K562 (cell line): ENCODE results near the gene MACF1. TPM values are rescaled to one million over a fixed set of nuclear protein-coding genes. Genes with fewer than 3 reads are reported as not detected.

Experiments used
- ARNT ChIP-seq, 2 experiments: fragments of 450-650 bp; IDR thresholded peaks; 2 replicates each; pipeline ENCODE4 v1.6.1; 2016; ENCODE audit warnings: mild to moderate bottlenecking in 1 of 2
- ATF6 ChIP-seq: sonication (generic); formaldehyde crosslinking; IDR thresholded peaks from 2 replicates; pipeline ENCODE4 v1.4.0; 2020; ENCODE audit warnings: mild to moderate bottlenecking, missing genetic modification reagents
- BRCA1 ChIP-seq, 2 experiments: fragments of 450-650 bp in 1 of 2; sonication (generic) in 1 of 2; formaldehyde crosslinking in 1 of 2; IDR thresholded peaks; 2 replicates each; pipeline versions ENCODE4 v1.5.0 to v1.6.1; 2017 to 2020; ENCODE audit warnings: mild to moderate bottlenecking in 1 of 2, missing genetic modification reagents in 1 of 2
- BRF1 ChIP-seq: IDR thresholded peaks from 3 replicates; pipeline ENCODE4 v1.6.1; 2011; ENCODE audit warnings: borderline replicate concordance, mild to moderate bottlenecking; ENCODE audit not compliant: insufficient read length; ENCODE audit errors: extremely low read depth
- CXXC5 ChIP-seq: fragments of 250-450 bp; sonication (Bioruptor Pico); IDR thresholded peaks from 2 replicates; pipeline ENCODE4 v1.8.0; 2022; ENCODE audit warnings: inconsistent platforms, mild to moderate bottlenecking, moderate library complexity
- DMBX1 ChIP-seq: fragments of 250-450 bp; sonication (Bioruptor Pico); IDR thresholded peaks from 2 replicates; pipeline ENCODE4 v1.8.0; 2022; ENCODE audit warnings: inconsistent platforms, mild to moderate bottlenecking, moderate library complexity, borderline replicate concordance
- ELK3 ChIP-seq: fragments of 450-650 bp; formaldehyde crosslinking; IDR thresholded peaks from 2 replicates; pipeline ENCODE4 v1.4.0; 2020; ENCODE audit warnings: mild to moderate bottlenecking
- GATAD2B ChIP-seq: fragments of 450-650 bp; IDR thresholded peaks from 2 replicates; pipeline ENCODE4 v1.6.1; 2017; ENCODE audit warnings: mild to moderate bottlenecking, borderline replicate concordance
- GTF2E2 ChIP-seq: fragments of 200-800 bp; sonication (Bioruptor generic); IDR thresholded peaks from 2 replicates; pipeline ENCODE4 v1.6.1; 2016; ENCODE audit warnings: missing genetic modification characterization, missing compliant biosample characterization
- HDAC3 ChIP-seq: fragments of 450-650 bp; IDR thresholded peaks from 2 replicates; pipeline ENCODE4 v1.6.1; 2018; ENCODE audit warnings: borderline replicate concordance, mild to moderate bottlenecking, moderate library complexity; ENCODE audit not compliant: partially characterized antibody
- HNRNPUL1 ChIP-seq: fragments of 200-400 bp; formaldehyde crosslinking; IDR thresholded peaks from 2 replicates; pipeline ENCODE4 v1.6.1; 2017; ENCODE audit warnings: low read length
- KDM1A ChIP-seq, 2 experiments: fragments of 450-650 bp; IDR thresholded peaks; 2 replicates each; pipeline ENCODE4 v1.6.1; 2016; ENCODE audit warnings: mild to moderate bottlenecking in 2 of 2
- LEF1 ChIP-seq: fragments of 450-650 bp; IDR thresholded peaks from 2 replicates; pipeline ENCODE4 v1.6.1; 2016; ENCODE audit warnings: mild to moderate bottlenecking
- MAX ChIP-seq: sonication (generic); formaldehyde crosslinking; IDR thresholded peaks from 2 replicates; pipeline ENCODE4 v1.9.0; 2022; ENCODE audit warnings: mild to moderate bottlenecking, missing genetic modification reagents
- NCOA6 ChIP-seq: fragments of 450-650 bp; IDR thresholded peaks from 2 replicates; pipeline ENCODE4 v1.6.1; 2017; ENCODE audit warnings: mild to moderate bottlenecking
- NCOR1 ChIP-seq: fragments of 450-650 bp; IDR thresholded peaks from 2 replicates; pipeline ENCODE4 v1.6.1; 2016; ENCODE audit warnings: mild to moderate bottlenecking, moderate library complexity
- NEUROD1 ChIP-seq: fragments of 150-350 bp; IDR thresholded peaks from 2 replicates; pipeline ENCODE4 v1.6.1; 2014; ENCODE audit warnings: borderline replicate concordance, low read length, low read depth; ENCODE audit not compliant: partially characterized antibody
- NFE2L1 ChIP-seq: fragments of 450-650 bp; IDR thresholded peaks from 2 replicates; pipeline ENCODE4 v1.6.1; 2016; ENCODE audit warnings: missing genetic modification characterization, low read depth, mild to moderate bottlenecking, missing compliant biosample characterization, moderate library complexity, borderline replicate concordance
- NR2C2 ChIP-seq, 2 experiments: fragments of 200-800 bp in 1 of 2; sonication (Bioruptor generic) in 1 of 2; sonication (generic) in 1 of 2; formaldehyde crosslinking in 1 of 2; IDR thresholded peaks; 2 replicates each; pipeline versions ENCODE4 v1.6.1 to v1.8.0; 2016 to 2022; ENCODE audit warnings: mild to moderate bottlenecking in 1 of 2, missing compliant biosample characterization in 1 of 2, missing genetic modification characterization in 1 of 2, missing genetic modification reagents in 1 of 2
- SMARCA5 ChIP-seq: fragments of 450-650 bp; IDR thresholded peaks from 2 replicates; pipeline ENCODE4 v1.6.1; 2016
- SOX6 ChIP-seq: fragments of 450-650 bp; IDR thresholded peaks from 2 replicates; pipeline ENCODE4 v1.6.1; 2014; ENCODE audit warnings: mild to moderate bottlenecking
- SREBF1 ChIP-seq: fragments of 150-350 bp; IDR thresholded peaks from 2 replicates; pipeline ENCODE4 v1.6.1; 2014; ENCODE audit warnings: antibody characterized with exemption, low read depth, low read length, borderline replicate concordance
- TEAD4 ChIP-seq, 2 experiments: sonication (generic) in 1 of 2; formaldehyde crosslinking in 1 of 2; IDR thresholded peaks; 2 replicates each; pipeline versions ENCODE4 v1.6.1 to v1.8.0; 2012 to 2022; ENCODE audit warnings: borderline replicate concordance in 1 of 2, inconsistent platforms in 1 of 2, low read length in 1 of 2, mild to moderate bottlenecking in 1 of 2, missing genetic modification reagents in 1 of 2
- ZNF766 ChIP-seq: fragments of 200-800 bp; sonication (Bioruptor generic); conservative IDR thresholded peaks from 2 replicates; pipeline ENCODE4 v1.6.1; 2016; ENCODE audit warnings: missing genetic modification characterization, missing compliant biosample characterization
- polyA plus RNA-seq, 8 experiments: library from polyadenylated mRNA; depleted of rRNA in 4 of 8; stranded (reverse) in 5 of 8; unstranded in 3 of 8; fragments of >200 nt; fragmentation: Nextera tagmentation in 2 of 8; fragmentation: Illumina TruSeq in 1 of 8; extraction: Ambion mirVana in 2 of 8; extraction: Trizol in 1 of 8; gene quantifications; 2 replicates each; pipeline versions ENCODE4 v1.2.1 to v1.2.3, GENCODE V29; 2011 to 2014; ENCODE audit warnings: inconsistent platforms in 1 of 8, missing spikeins in 1 of 8
- total RNA-seq, 7 experiments: library from RNA; depleted of rRNA in 6 of 7; stranded (reverse); fragments of >200 nt in 6 of 7; fragmentation: Illumina TruSeq in 2 of 7; extraction: Trizol in 2 of 7; gene quantifications; 2 replicates each; pipeline versions ENCODE4 v1.2.1 to v1.2.3, GENCODE V29; 2011 to 2021; ENCODE audit warnings: low replicate concordance in 1 of 7

MACF1 gene
- total and polyA plus RNA-seq, 9 of the 15 experiments (the other 6 are each of a cell fraction or from before 2014, with no cell fraction given) = 13.2 to 232 (median 112) TPM

GRCh38 chr1:39183503-39184353 lies 20.8 kb upstream of the MACF1 start (continued):
- peak; percentile 29; the same call in 1 of the 2 replicates for TF ChIP-seq NCOR1
- no peak for TF ChIP-seq ELK3 (CRISPR knock-in tag)
- TF ChIP-seq NR2C2 (CRISPR knock-in tag; IDR thresholded peaks at IDR 0.05) = no peak
- peak; percentile 50; the same call in 1 of the 2 replicates for TF ChIP-seq NR2C2 (tag; IDR thresholded peaks at IDR 0.05)
- TF ChIP-seq BRF1 = no peak
- TF ChIP-seq ATF6 (CRISPR knock-in tag) = no peak
- TF ChIP-seq TEAD4 (IDR thresholded peaks at IDR 0.05; ENCODE audit: low read length) = peak; percentile 65; the same call in 1 of the 2 replicates
- TF ChIP-seq TEAD4 (CRISPR knock-in tag; IDR thresholded peaks at IDR 0.05; ENCODE audit: borderline replicate concordance) = no peak
- peak; percentile 17 for TF ChIP-seq NEUROD1
- TF ChIP-seq NCOA6 = 0 out of 2 replicates have a peak, but pooled peaks have one; percentile 32
- TF ChIP-seq ARNT (IDR thresholded peaks at IDR 0.05) = no peak; a peak in 1 of 4 replicates
- no peak for TF ChIP-seq HNRNPUL1
- no peak for TF ChIP-seq HDAC3
- 0 out of 2 replicates have a peak, but pooled peaks have one; percentile 45 for TF ChIP-seq MAX (CRISPR knock-in tag)
- no peak for TF ChIP-seq BRCA1 (IDR thresholded peaks at IDR 0.05)
- TF ChIP-seq BRCA1 (CRISPR knock-in tag; IDR thresholded peaks at IDR 0.05) = no peak
- peak; percentile 79 for TF ChIP-seq LEF1
- TF ChIP-seq SREBF1 = 0 out of 2 replicates have a peak, but pooled peaks have one; percentile 18
- TF ChIP-seq CXXC5 (CRISPR knock-in tag) = peak; percentile 11; the same call in 1 of the 2 replicates
- TF ChIP-seq SOX6 = peak; percentile 46; the same call in 1 of the 2 replicates
- TF ChIP-seq GTF2E2 = peak; percentile 48; the same call in 1 of the 2 replicates
- TF ChIP-seq KDM1A (IDR thresholded peaks at IDR 0.05) = peak; percentile 64 to 73
- peak; percentile 80 for TF ChIP-seq ZNF766
- TF ChIP-seq DMBX1 = peak; percentile 53; the same call in 1 of the 2 replicates
- TF ChIP-seq NFE2L1 (tag) = no peak
- TF ChIP-seq GATAD2B = 0 out of 2 replicates have a peak, but pooled peaks have one; percentile 10
- TF ChIP-seq SMARCA5 = peak; percentile 52; the same call in 1 of the 2 replicates
